GM19328 (cell line): Measurements from ENCODE around the gene FCF1.

Source experiments
- ATAC-seq: cut with Tn5 transposase; IDR thresholded peaks from one replicate; pipeline ENCODE4 v1.9.1; 2021; ENCODE audit warnings: mild to moderate bottlenecking, moderate library complexity; ENCODE audit not compliant: unreplicated experiment

FCF1 gene

DNA sequence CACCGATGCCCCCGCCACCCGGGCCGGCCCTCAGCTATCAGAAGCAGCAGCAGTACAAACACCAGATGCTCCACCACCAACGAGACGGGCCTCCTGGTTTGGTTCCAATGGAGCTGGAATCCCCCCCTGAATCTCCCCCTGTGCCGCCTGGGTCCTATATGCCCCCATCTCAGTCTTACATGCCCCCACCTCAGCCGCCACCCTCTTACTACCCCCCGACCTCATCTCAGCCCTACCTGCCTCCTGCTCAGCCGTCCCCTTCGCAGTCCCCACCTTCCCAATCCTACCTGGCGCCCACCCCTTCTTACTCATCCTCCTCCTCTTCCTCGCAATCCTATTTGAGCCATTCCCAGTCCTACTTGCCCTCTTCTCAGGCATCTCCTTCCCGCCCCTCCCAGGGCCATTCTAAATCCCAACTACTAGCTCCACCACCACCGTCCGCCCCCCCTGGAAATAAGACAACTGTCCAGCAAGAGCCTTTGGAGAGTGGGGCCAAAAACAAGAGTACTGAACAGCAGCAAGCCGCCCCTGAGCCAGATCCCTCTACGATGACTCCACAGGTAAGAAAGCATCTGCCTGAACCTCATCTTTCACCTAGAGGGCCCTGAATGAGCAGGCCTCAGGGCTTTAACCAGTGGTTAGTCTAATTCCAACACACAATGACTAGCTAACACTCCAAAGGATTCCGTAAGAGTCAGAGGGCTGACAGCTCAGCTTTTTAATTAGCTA lies 51.0 kb downstream of the FCF1 start:
- no peak for ATAC-seq

DNA sequence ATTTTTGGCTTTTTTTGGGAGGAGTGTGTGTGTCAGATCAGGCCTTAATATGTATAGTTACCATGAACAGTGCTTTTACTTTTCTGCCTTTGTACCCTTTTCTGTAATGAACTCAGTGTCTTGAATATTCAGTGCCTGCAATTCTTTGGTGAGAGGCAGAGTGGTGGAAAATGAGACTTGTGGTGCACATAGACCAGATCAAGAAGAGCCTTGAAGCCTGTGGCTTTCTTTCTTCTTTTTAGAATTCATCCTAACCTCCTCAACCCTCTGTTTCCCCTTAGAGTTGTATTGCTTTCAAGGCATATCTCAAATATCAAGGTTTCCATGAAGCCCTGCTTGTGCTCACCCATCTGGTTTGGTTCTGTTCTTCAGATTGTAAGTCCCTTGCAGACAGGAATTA lies 52.8 kb downstream of the FCF1 start:
- no peak for ATAC-seq

DNA sequence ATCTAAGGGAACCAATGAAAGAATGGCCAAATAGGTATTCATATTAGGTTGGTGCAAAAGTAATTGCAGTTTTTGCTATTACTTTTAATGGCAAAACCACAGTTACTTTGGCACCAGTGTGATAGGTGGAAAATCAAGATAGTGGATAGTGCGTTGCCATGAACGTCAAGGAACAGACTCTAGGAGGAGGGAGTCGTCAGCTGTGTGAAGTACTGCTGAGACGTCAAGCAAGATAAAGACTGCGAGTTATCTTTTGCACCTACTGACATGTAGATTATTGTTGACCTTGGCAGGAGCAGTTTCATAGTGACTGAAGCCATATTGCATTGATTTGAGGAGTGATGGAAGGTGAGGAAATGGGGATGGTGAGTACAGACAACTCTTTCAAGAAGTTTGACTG lies 58.5 kb downstream of the FCF1 start:
- ATAC-seq = no peak

DNA sequence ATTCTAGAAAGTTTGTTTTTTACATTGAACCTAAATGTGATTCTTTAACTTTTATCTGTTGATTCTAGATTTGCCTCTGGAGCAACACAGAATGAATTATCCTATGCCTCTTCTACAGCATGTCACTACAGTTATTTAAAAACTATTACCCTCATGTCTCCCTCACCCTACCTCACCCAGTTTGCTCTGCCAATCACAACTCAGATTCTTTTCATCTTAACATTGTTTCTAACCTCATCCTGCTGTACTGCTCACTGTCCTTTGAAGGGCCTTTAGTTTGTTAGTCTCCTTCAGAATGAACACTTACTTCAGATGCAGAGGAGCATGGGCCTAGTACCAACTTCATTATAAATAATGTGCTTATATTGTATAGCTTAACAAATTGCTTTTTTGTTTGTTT lies 71.7 kb downstream of the FCF1 start:
- ATAC-seq = no peak

DNA sequence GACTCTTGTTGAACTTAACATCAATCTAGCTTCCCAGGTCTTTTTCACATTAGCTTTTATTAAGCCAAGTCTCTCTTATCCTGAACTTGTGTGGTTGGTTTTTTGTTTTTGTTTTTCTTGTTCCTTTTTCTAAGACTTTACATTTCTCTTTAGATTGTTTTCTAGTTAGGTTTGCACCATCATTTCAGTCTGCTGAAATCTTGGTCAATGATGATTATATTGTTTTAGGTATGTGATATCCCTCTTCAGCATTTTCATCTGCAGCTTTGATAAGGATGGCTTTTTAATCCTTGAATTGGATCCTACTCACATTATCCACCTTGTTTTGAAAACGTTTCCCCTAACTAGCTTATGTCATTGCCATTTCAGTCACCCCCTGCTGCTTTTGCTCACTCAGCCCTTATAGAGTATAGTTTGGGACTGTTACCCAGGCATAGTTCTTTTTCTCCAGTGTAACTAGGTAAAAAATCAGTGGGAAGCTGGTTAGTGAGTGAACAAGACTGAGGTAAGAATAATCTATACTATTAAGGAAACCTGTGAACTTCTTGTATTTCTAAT lies 72.2 kb downstream of the FCF1 start:
- no peak for ATAC-seq

DNA sequence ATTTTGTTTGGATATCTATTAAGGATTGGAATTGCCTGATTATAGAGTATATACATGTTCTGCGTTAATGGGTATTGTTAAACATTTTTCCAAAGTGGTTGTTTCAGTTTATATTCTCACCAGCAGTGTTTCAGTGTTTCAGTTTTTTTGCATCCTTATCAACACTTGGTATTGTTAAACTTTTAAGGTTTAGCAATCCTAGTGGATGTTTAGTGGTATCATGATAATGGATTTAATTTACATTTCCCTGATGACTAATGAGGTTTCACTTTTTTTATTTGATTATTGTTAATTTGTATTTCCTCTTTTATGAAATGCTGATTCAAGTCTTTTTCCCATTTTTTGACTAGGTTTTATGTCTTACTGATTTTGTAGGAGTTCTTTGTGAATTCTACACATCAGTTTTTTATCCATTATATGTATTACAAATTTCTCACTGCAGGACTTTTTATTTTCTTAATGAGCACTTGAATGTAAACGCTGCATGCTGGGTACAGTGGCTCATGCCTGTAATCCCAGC lies 73.9 kb downstream of the FCF1 start:
- no peak for ATAC-seq
